KMS-11 (cell line): ENCODE results near the gene MAPKAP1.

Source experiments
- H2AFZ ChIP-seq: fragments of 200-600 bp; sonication (generic); 2 replicates; pipeline ENCODE4 v1.6.1; 2016; ENCODE audit warnings: antibody characterized with exemption, mixed run types, low read depth
- H3K27ac ChIP-seq: fragments of 200-600 bp; sonication (generic); 2 replicates; pipeline ENCODE4 v1.6.1; 2016; ENCODE audit warnings: mild to moderate bottlenecking, mixed run types
- H3K27me3 ChIP-seq: fragments of 200-600 bp; sonication (generic); 2 replicates; pipeline ENCODE4 v1.6.1; 2017; ENCODE audit warnings: mild to moderate bottlenecking, low read depth, mixed run types, moderate library complexity; ENCODE audit not compliant: insufficient read depth
- H3K36me3 ChIP-seq: fragments of 200-600 bp; sonication (generic); 2 replicates; pipeline ENCODE4 v1.6.1; 2017; ENCODE audit warnings: mild to moderate bottlenecking, mixed run types; ENCODE audit not compliant: insufficient read depth
- H3K4me1 ChIP-seq: fragments of 200-600 bp; sonication (generic); 2 replicates; pipeline ENCODE4 v1.6.1; 2016; ENCODE audit warnings: mild to moderate bottlenecking, low read depth, mixed run types; ENCODE audit not compliant: poor library complexity, severe bottlenecking
- H3K4me2 ChIP-seq: fragments of 200-600 bp; sonication (generic); 2 replicates; pipeline ENCODE4 v1.7.0; 2016; ENCODE audit warnings: mild to moderate bottlenecking, mixed run types
- H3K4me3 ChIP-seq: fragments of 200-600 bp; sonication (generic); IDR thresholded peaks from 2 replicates; pipeline ENCODE4 v1.6.1; 2017; ENCODE audit warnings: low read depth, low read length, mixed read lengths; ENCODE audit not compliant: insufficient read depth
- H3K79me2 ChIP-seq: fragments of 200-600 bp; sonication (generic); 2 replicates; pipeline ENCODE4 v1.6.1; 2016; ENCODE audit warnings: low read depth, mixed run types; ENCODE audit not compliant: insufficient read depth
- H3K9ac ChIP-seq: fragments of 200-600 bp; sonication (generic); 2 replicates; pipeline ENCODE4 v1.6.1; 2016; ENCODE audit warnings: mild to moderate bottlenecking, mixed run types
- H4K20me1 ChIP-seq: fragments of 200-600 bp; sonication (generic); 2 replicates; pipeline ENCODE4 v1.6.1; 2016; ENCODE audit warnings: mild to moderate bottlenecking, mixed run types; ENCODE audit not compliant: insufficient read depth
- CTCF ChIP-seq: fragments of 200-600 bp; sonication (generic); conservative IDR thresholded peaks from 2 replicates; pipeline ENCODE4 v1.6.1; 2017; ENCODE audit warnings: low read depth, mild to moderate bottlenecking, antibody characterized with exemption, low read length, moderate library complexity, mixed read lengths

MAPKAP1 gene

GRCh38 chr9:125652759-125653158, 54.2 kb downstream of the MAPKAP1 start:
- H3K9ac ChIP-seq, result no peak overlapping the region
- H3K4me2 ChIP-seq, result no peak overlapping the region
- H3K27me3 ChIP-seq, result no peaks in the 10 kb centered on the region
- no peak for TF ChIP-seq CTCF
- H3K79me2 ChIP-seq, result no peaks in the 10 kb centered on the region
- no peak overlapping the region for H3K27ac ChIP-seq
- no peaks in the 10 kb centered on the region for H3K36me3 ChIP-seq
- peaks cover 13% of the 10 kb centered on the region for H3K4me1 ChIP-seq
- H3K4me3 ChIP-seq, result no peak overlapping the region
- no peaks in the 10 kb centered on the region for H4K20me1 ChIP-seq
- no peak overlapping the region for H2AFZ ChIP-seq

- Histone ChIP-seq H3K9ac (no peak overlapping the region), H4K20me1 (no peaks in the 10 kb centered on the region), H3K4me1 (peaks cover 19% of the 10 kb centered on the region), H3K27ac (no peak overlapping the region), H3K27me3 (no peaks in the 10 kb centered on the region), H3K4me3 (no peak overlapping the region), H2AFZ (no peak overlapping the region), H3K4me2 (no peak overlapping the region), H3K36me3 (no peaks in the 10 kb centered on the region), H3K79me2 (no peaks in the 10 kb centered on the region)
- TF ChIP-seq CTCF, result no peak
Measured at GRCh38 chr9:125652233-125652594, 54.8 kb downstream of the MAPKAP1 start.

- Histone ChIP-seq H3K79me2 (no peaks in the 10 kb centered on the region), H3K4me2 (no peak overlapping the region), H3K4me3 (no peak overlapping the region), H4K20me1 (no peaks in the 10 kb centered on the region), H3K27ac (no peak overlapping the region), H3K36me3 (no peaks in the 10 kb centered on the region), H3K4me1 (peaks cover 24% of the 10 kb centered on the region), H3K27me3 (no peaks in the 10 kb centered on the region), H2AFZ (no peak overlapping the region), H3K9ac (no peak overlapping the region)
- TF ChIP-seq CTCF, result no peak
Measured at GRCh38 chr9:125651576-125652232, 55.3 kb downstream of the MAPKAP1 start.

- Histone ChIP-seq H4K20me1 (peaks cover 7% of the 10 kb centered on the region), H3K79me2 (peaks cover under 1% of the 10 kb centered on the region; the same call in 1 of the 2 replicates), H2AFZ (no peak overlapping the region), H3K4me2 (no peak overlapping the region), H3K27me3 (no peaks in the 10 kb centered on the region), H3K9ac (no peak overlapping the region), H3K4me1 (peaks cover 38% of the 10 kb centered on the region), H3K27ac (no peak overlapping the region), H3K36me3 (no peaks in the 10 kb centered on the region), H3K4me3 (no peak overlapping the region)
- TF ChIP-seq CTCF, result no peak
Measured at GRCh38 chr9:125650271-125650737, 56.7 kb downstream of the MAPKAP1 start.
